ENCODE results near the gene ERBB3. TPM values are rescaled to one million over a fixed set of nuclear protein-coding genes. Genes with fewer than 3 reads are reported as not detected.

ERBB3 gene
- total RNA-seq, 2 experiments from 2014 or later = not detected

GRCh38 chr12:56143217-56143616, 63.3 kb downstream of the ERBB3 start:
- no TSS peak for BruUV-seq (replicated peaks)

DNA sequence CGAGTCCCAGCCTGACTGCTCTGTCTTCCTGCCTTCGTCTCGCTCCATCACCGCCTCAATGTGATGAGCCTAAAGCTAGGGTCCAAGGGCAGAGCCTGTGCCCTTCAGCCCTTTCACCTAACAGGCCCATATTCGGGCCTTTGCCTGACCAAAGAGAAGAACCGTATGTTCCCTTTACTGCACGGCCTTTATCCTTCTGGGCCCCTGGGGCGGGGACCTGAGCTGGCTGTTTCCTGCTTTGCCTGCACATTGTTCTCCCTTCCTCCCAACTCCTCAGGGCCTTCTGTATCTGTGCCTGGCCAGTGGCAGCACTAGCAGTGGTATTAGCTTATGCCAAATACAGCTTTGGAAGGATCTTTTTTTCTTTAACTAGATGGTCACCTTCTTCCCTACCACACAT, 63.9 kb downstream of the ERBB3 start:
- Histone ChIP-seq H3K4me3 (ENCODE audit: low read depth, low read length, poor library complexity, severe bottlenecking) (no peak overlapping the region), H3K9me3 (ENCODE audit: low read length) (no peaks in the 10 kb centered on the region), H3K27ac (ENCODE audit: low read depth, low read length, poor library complexity, severe bottlenecking) (no peak overlapping the region), H3K4me2 (ENCODE audit: low read length) (no peak overlapping the region), H2AFZ (ENCODE audit: low read length) (no peak overlapping the region), H3K9me2 (ENCODE audit: insufficient read depth, low read length) (no peaks in the 10 kb centered on the region), H3K4me1 (ENCODE audit: insufficient read depth, low read length, poor library complexity, severe bottlenecking) (no peaks in the 10 kb centered on the region), H4K20me1 (ENCODE audit: insufficient read depth, low read length) (no peaks in the 10 kb centered on the region), H3K79me2 (ENCODE audit: insufficient read depth, low read depth, low read length) (no peaks in the 10 kb centered on the region), H3K36me3 (ENCODE audit: insufficient read depth, low read length) (peaks cover 62% of the 10 kb centered on the region)
- intact Hi-C loops (cut with micrococcal nuclease; ENCODE audit: unreplicated experiment) = no loop called here
- ChIA-PET POLR2A (interaction anchor here (0.9 kb wide), 1 partner anchor 15 kb away, joined by 3 read pairs; no protein-coding TSS in a partner anchor), CTCF (ENCODE audit: unreplicated experiment) (interaction anchor here (0.6 kb wide), 1 partner anchor 46 kb away, joined by 10 read pairs; no protein-coding TSS in a partner anchor)
- BruUV-seq (replicated peaks) = no TSS peak
- no peak for DNase-seq (ENCODE audit: low spot score)
- no peak for TF ChIP-seq EZH2phosphoT487 (IDR thresholded peaks at IDR 0.05; ENCODE audit: borderline replicate concordance, low read depth, low read length)
- TF ChIP-seq, protein P1, sequence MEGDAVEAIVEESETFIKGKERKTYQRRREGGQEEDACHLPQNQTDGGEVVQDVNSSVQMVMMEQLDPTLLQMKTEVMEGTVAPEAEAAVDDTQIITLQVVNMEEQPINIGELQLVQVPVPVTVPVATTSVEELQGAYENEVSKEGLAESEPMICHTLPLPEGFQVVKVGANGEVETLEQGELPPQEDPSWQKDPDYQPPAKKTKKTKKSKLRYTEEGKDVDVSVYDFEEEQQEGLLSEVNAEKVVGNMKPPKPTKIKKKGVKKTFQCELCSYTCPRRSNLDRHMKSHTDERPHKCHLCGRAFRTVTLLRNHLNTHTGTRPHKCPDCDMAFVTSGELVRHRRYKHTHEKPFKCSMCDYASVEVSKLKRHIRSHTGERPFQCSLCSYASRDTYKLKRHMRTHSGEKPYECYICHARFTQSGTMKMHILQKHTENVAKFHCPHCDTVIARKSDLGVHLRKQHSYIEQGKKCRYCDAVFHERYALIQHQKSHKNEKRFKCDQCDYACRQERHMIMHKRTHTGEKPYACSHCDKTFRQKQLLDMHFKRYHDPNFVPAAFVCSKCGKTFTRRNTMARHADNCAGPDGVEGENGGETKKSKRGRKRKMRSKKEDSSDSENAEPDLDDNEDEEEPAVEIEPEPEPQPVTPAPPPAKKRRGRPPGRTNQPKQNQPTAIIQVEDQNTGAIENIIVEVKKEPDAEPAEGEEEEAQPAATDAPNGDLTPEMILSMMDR (conservative IDR thresholded peaks at IDR 0.05; ENCODE audit: low read length) = no peak

More at GRCh38 chr12:56143217-56143616, 63.3 kb downstream of the ERBB3 start:
- no peaks in the 10 kb centered on the region for H3K79me2 ChIP-seq (ENCODE audit: insufficient read depth, low read depth, low read length)
- H4K20me1 ChIP-seq (ENCODE audit: insufficient read depth, low read length) = no peaks in the 10 kb centered on the region
- TF ChIP-seq, protein P1 (conservative IDR thresholded peaks at IDR 0.05; ENCODE audit: low read length) = no peak
- TF ChIP-seq EZH2phosphoT487 (IDR thresholded peaks at IDR 0.05; ENCODE audit: borderline replicate concordance, low read depth, low read length) = no peak
- no peaks in the 10 kb centered on the region for H3K9me3 ChIP-seq (ENCODE audit: low read length)
- H3K36me3 ChIP-seq (ENCODE audit: insufficient read depth, low read length) = peaks cover 68% of the 10 kb centered on the region
- DNase-seq (ENCODE audit: low spot score) = no peak
- H3K4me3 ChIP-seq (ENCODE audit: low read depth, low read length, poor library complexity, severe bottlenecking) = no peak overlapping the region
- no peaks in the 10 kb centered on the region for H3K9me2 ChIP-seq (ENCODE audit: insufficient read depth, low read length)
- H3K27ac ChIP-seq (ENCODE audit: low read depth, low read length, poor library complexity, severe bottlenecking) = no peak overlapping the region
- intact Hi-C loops (cut with micrococcal nuclease; ENCODE audit: unreplicated experiment) = no loop called here
- no peak overlapping the region for H2AFZ ChIP-seq (ENCODE audit: low read length)
- CTCF ChIA-PET (ENCODE audit: unreplicated experiment) = no interaction called here
- H3K4me1 ChIP-seq (ENCODE audit: insufficient read depth, low read length, poor library complexity, severe bottlenecking) = no peaks in the 10 kb centered on the region
- H3K4me2 ChIP-seq (ENCODE audit: low read length) = no peak overlapping the region
- POLR2A ChIA-PET = no interaction called here

DNA sequence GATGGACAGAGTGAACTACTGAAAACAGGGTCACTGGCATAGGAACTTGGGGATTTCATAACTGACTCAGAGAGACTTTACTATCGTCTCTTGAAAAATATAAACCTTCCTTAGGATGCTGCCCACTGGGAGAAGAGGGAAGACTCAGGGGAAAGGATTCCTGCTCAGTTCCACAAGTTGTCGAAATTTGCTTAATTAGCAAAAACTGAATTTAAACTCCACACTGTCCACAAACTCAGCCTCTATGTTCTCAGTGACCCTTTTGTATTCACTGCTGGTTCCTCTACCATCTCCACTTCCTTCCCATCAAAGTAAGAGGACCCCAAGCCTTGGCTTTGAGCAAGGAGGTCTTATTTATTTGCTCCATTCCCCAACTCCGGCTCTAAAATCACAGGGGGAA, 65.3 kb downstream of the ERBB3 start:
- no TSS peak for BruUV-seq (replicated peaks)
- peaks cover 53% of the 10 kb centered on the region for H3K36me3 ChIP-seq (ENCODE audit: insufficient read depth, low read length)
- CTCF ChIA-PET (ENCODE audit: unreplicated experiment) = no interaction called here

More for the DNA sequence above, 65.3 kb downstream of the ERBB3 start:
- H3K4me3 ChIP-seq (ENCODE audit: low read depth, low read length, poor library complexity, severe bottlenecking) = no peak overlapping the region
- H3K9me3 ChIP-seq (ENCODE audit: low read length) = no peaks in the 10 kb centered on the region
- no peaks in the 10 kb centered on the region for H3K9me2 ChIP-seq (ENCODE audit: insufficient read depth, low read length)
- H3K4me2 ChIP-seq (ENCODE audit: low read length) = no peak overlapping the region
- no peak overlapping the region for H2AFZ ChIP-seq (ENCODE audit: low read length)
- H3K4me1 ChIP-seq (ENCODE audit: insufficient read depth, low read length, poor library complexity, severe bottlenecking) = no peaks in the 10 kb centered on the region
- TF ChIP-seq, protein P1 (conservative IDR thresholded peaks at IDR 0.05; ENCODE audit: low read length) = no peak
- TF ChIP-seq EZH2phosphoT487 (IDR thresholded peaks at IDR 0.05; ENCODE audit: borderline replicate concordance, low read depth, low read length) = no peak
- no peaks in the 10 kb centered on the region for H3K79me2 ChIP-seq (ENCODE audit: insufficient read depth, low read depth, low read length)
- no peak for DNase-seq (ENCODE audit: low spot score)
- no peaks in the 10 kb centered on the region for H4K20me1 ChIP-seq (ENCODE audit: insufficient read depth, low read length)
- no peak overlapping the region for H3K27ac ChIP-seq (ENCODE audit: low read depth, low read length, poor library complexity, severe bottlenecking)
- POLR2A ChIA-PET = interaction anchor here (0.6 to 1.0 kb wide), 2 partner anchors 71 to 100 kb away, joined by 4 to 6 read pairs; no protein-coding TSS in a partner anchor
- intact Hi-C loops (cut with micrococcal nuclease; ENCODE audit: unreplicated experiment) = no loop called here
